Measurements from ENCODE around the gene PRTG. TPM values are rescaled to one million over a fixed set of nuclear protein-coding genes. Genes with fewer than 3 reads are reported as not detected.

PRTG gene
- 1 to 10 TPM; 6.5 to 9.0 TPM for total RNA-seq

GRCh38 chr15:55742927-55743728 is at the start of gene PRTG:
TSS of gene PRTG (minus strand) at chr15:55743152. CDS start at chr15:55742931, 221 bp downstream.

GRCh38 chr15:55588070-55588814 is 154.7 kb downstream of the PRTG start, which contains the start of gene PYGO1:
TSS of gene PYGO1 (minus strand) at chr15:55588345. CDS start at chr15:55587883, 462 bp downstream.

Small RNA genes within 50 kb of the gene (small RNA-seq; reads per million reads assigned to genes)
- gene AC009997.1 = 0 reads per million in 2 donors

Other genes with a start within 250 kb of the PRTG start
- 1 to 10 TPM; 2.8 to 3.0 TPM for gene DNAAF4, start 234.9 kb downstream of the PRTG start, total RNA-seq
- 1 to 10 TPM; 6.3 to 8.9 TPM for gene PYGO1, start 154.8 kb downstream of the PRTG start, total RNA-seq

Measured in melanocyte of skin (primary cell).